OCI-LY3 (cell line): Measurements from ENCODE around the gene SCUBE1.

Source experiments
- EZH2phosphoT487 ChIP-seq: fragments of 200-600 bp; shearing (Covaris generic); IDR thresholded peaks from 2 replicates; pipeline ENCODE4 v1.6.1; 2018; ENCODE audit warnings: antibody characterized with exemption, mixed run types, low read depth
- TF ChIP-seq, protein P1 (sequence below): fragments of 200-600, 300-600 bp; sonication (generic); IDR thresholded peaks from 2 replicates; pipeline ENCODE4 v1.5.1; 2014; ENCODE audit warnings: antibody characterized with exemption, low read length, low read depth

DNA sequence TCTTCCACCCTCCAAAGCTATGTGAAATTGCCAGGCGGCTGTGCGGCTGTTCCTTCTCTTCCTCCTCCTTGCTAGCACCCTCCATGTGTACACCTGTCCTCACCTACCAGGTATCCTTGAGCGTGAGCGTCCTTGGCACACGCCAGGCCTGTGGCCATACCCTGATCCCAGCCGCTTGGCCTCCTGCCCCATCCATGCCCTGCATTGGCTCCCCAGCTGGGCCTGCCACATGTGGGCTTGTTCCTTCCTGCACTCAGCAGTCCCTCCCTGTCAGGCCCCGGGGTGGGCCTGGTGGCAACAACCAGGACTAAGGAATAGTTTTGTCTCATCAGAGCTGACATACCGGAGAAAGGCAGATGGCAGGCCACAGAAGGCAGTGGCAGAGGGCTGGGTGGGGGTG, 40.0 kb downstream of the SCUBE1 start:
- TF ChIP-seq, protein P1, sequence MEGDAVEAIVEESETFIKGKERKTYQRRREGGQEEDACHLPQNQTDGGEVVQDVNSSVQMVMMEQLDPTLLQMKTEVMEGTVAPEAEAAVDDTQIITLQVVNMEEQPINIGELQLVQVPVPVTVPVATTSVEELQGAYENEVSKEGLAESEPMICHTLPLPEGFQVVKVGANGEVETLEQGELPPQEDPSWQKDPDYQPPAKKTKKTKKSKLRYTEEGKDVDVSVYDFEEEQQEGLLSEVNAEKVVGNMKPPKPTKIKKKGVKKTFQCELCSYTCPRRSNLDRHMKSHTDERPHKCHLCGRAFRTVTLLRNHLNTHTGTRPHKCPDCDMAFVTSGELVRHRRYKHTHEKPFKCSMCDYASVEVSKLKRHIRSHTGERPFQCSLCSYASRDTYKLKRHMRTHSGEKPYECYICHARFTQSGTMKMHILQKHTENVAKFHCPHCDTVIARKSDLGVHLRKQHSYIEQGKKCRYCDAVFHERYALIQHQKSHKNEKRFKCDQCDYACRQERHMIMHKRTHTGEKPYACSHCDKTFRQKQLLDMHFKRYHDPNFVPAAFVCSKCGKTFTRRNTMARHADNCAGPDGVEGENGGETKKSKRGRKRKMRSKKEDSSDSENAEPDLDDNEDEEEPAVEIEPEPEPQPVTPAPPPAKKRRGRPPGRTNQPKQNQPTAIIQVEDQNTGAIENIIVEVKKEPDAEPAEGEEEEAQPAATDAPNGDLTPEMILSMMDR, result no peak
- no peak for TF ChIP-seq EZH2phosphoT487
